ENCODE measurements around the gene SMIM1.

The SMIM1 gene

GRCh38 chr1:3734602-3735001 is 37.9 kb upstream of the SMIM1 start:
- Histone ChIP-seq H3K36me3 (ENCODE audit: low read depth) (peaks cover 27% of the 10 kb centered on the region), H3K27me3 (ENCODE audit: insufficient read depth, poor library complexity, severe bottlenecking) (no peaks in the 10 kb centered on the region), H3K4me1 (ENCODE audit: insufficient read depth, poor library complexity, severe bottlenecking) (no peaks in the 10 kb centered on the region), H3K27ac (ENCODE audit: poor library complexity, severe bottlenecking) (no peak overlapping the region), H3K4me3 (ENCODE audit: severe bottlenecking) (no peak overlapping the region), H3K9me3 (ENCODE audit: severe bottlenecking) (no peaks in the 10 kb centered on the region)
- no peak for TF ChIP-seq CTCF (IDR thresholded peaks at IDR 0.05; ENCODE audit: poor library complexity, severe bottlenecking)
- ATAC-seq (ENCODE audit: low read depth) (no peak), DNase-seq (ENCODE audit: low spot score) (peak; percentile 56)

GRCh38 chr1:3735027-3735681 is 37.4 kb upstream of the SMIM1 start:
- Histone ChIP-seq H3K36me3 (ENCODE audit: low read depth) (peaks cover 30% of the 10 kb centered on the region), H3K4me3 (ENCODE audit: severe bottlenecking) (no peak overlapping the region), H3K27me3 (ENCODE audit: insufficient read depth, poor library complexity, severe bottlenecking) (no peaks in the 10 kb centered on the region), H3K4me1 (ENCODE audit: insufficient read depth, poor library complexity, severe bottlenecking) (no peaks in the 10 kb centered on the region), H3K9me3 (ENCODE audit: severe bottlenecking) (no peaks in the 10 kb centered on the region), H3K27ac (ENCODE audit: poor library complexity, severe bottlenecking) (no peak overlapping the region)
- no peak for TF ChIP-seq CTCF (IDR thresholded peaks at IDR 0.05; ENCODE audit: poor library complexity, severe bottlenecking)
- no peak for ATAC-seq (ENCODE audit: low read depth)
- no peak for DNase-seq (ENCODE audit: low spot score)

GRCh38 chr1:3735688-3736087 is 36.9 kb upstream of the SMIM1 start:
- TF ChIP-seq CTCF (IDR thresholded peaks at IDR 0.05; ENCODE audit: poor library complexity, severe bottlenecking): no peak
- peaks cover 33% of the 10 kb centered on the region for H3K36me3 ChIP-seq (ENCODE audit: low read depth)
- H3K27me3 ChIP-seq (ENCODE audit: insufficient read depth, poor library complexity, severe bottlenecking): no peaks in the 10 kb centered on the region
- DNase-seq (ENCODE audit: low spot score) (no peak), ATAC-seq (ENCODE audit: low read depth) (no peak)
- H3K9me3 ChIP-seq (ENCODE audit: severe bottlenecking): no peaks in the 10 kb centered on the region
- H3K4me3 ChIP-seq (ENCODE audit: severe bottlenecking): no peak overlapping the region
- H3K4me1 ChIP-seq (ENCODE audit: insufficient read depth, poor library complexity, severe bottlenecking): no peaks in the 10 kb centered on the region
- H3K27ac ChIP-seq (ENCODE audit: poor library complexity, severe bottlenecking): no peak overlapping the region

GRCh38 chr1:3736131-3736561 is 36.4 kb upstream of the SMIM1 start:
- Histone ChIP-seq H3K27me3 (ENCODE audit: insufficient read depth, poor library complexity, severe bottlenecking) (no peaks in the 10 kb centered on the region), H3K36me3 (ENCODE audit: low read depth) (peaks cover 38% of the 10 kb centered on the region), H3K9me3 (ENCODE audit: severe bottlenecking) (no peaks in the 10 kb centered on the region), H3K4me1 (ENCODE audit: insufficient read depth, poor library complexity, severe bottlenecking) (no peaks in the 10 kb centered on the region), H3K4me3 (ENCODE audit: severe bottlenecking) (no peak overlapping the region), H3K27ac (ENCODE audit: poor library complexity, severe bottlenecking) (no peak overlapping the region)
- DNase-seq (ENCODE audit: low spot score) (peak; percentile 42), ATAC-seq (ENCODE audit: low read depth) (no peak)
- TF ChIP-seq CTCF (IDR thresholded peaks at IDR 0.05; ENCODE audit: poor library complexity, severe bottlenecking): no peak

GRCh38 chr1:3736708-3737107 is 35.8 kb upstream of the SMIM1 start:
- TF ChIP-seq CTCF (IDR thresholded peaks at IDR 0.05; ENCODE audit: poor library complexity, severe bottlenecking): no peak
- H3K27ac ChIP-seq (ENCODE audit: poor library complexity, severe bottlenecking): no peak overlapping the region
- H3K4me3 ChIP-seq (ENCODE audit: severe bottlenecking): no peak overlapping the region
- H3K36me3 ChIP-seq (ENCODE audit: low read depth): peaks cover 38% of the 10 kb centered on the region
- no peaks in the 10 kb centered on the region for H3K4me1 ChIP-seq (ENCODE audit: insufficient read depth, poor library complexity, severe bottlenecking)
- H3K9me3 ChIP-seq (ENCODE audit: severe bottlenecking): no peaks in the 10 kb centered on the region
- DNase-seq (ENCODE audit: low spot score) (peak; percentile 51), ATAC-seq (ENCODE audit: low read depth) (no peak)
- no peaks in the 10 kb centered on the region for H3K27me3 ChIP-seq (ENCODE audit: insufficient read depth, poor library complexity, severe bottlenecking)

Measured in RWPE2 (cell line).